AG09319 (cell line): ENCODE measurements around the gene PAN2.
"Not testable (repeated sequence)": the region's sequence is repeated elsewhere in the genome, so short reads cannot be mapped to it uniquely, and the experiment has no call there.

Experiments
- DNase-seq: peaks from one replicate; pipeline ENCODE4 v3.0.0-alpha.2; 2010; ENCODE audit warnings: low read depth; ENCODE audit errors: extremely low read depth
- TF ChIP-seq, protein P1 (sequence below): IDR thresholded peaks from 2 replicates; pipeline ENCODE4 v1.5.1; 2011; ENCODE audit warnings: low read depth, mild to moderate bottlenecking, inconsistent platforms, low read length, moderate library complexity

Gene PAN2

DNA sequence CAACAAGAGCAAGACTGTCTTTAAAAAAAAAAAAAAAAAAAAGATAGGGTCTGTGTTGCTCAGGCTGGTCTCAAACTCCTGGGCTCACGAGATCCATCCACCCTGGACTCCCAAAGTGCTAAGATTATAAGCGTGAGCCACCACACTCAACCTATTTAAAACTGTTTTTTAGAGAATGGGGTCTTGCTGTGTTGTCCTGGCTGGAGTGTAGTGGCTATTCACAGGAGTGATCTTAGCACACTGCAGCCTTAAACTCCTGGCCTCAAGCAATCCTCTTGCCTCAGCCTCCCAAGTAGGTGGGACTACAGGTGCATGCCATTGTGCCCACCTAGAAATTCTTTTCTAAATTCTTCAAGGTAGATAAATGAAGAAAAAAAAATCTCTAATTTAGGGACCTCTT lies 59.5 kb downstream of the PAN2 start:
- DNase-seq: no peak
- TF ChIP-seq, protein P1, sequence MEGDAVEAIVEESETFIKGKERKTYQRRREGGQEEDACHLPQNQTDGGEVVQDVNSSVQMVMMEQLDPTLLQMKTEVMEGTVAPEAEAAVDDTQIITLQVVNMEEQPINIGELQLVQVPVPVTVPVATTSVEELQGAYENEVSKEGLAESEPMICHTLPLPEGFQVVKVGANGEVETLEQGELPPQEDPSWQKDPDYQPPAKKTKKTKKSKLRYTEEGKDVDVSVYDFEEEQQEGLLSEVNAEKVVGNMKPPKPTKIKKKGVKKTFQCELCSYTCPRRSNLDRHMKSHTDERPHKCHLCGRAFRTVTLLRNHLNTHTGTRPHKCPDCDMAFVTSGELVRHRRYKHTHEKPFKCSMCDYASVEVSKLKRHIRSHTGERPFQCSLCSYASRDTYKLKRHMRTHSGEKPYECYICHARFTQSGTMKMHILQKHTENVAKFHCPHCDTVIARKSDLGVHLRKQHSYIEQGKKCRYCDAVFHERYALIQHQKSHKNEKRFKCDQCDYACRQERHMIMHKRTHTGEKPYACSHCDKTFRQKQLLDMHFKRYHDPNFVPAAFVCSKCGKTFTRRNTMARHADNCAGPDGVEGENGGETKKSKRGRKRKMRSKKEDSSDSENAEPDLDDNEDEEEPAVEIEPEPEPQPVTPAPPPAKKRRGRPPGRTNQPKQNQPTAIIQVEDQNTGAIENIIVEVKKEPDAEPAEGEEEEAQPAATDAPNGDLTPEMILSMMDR: no peak

DNA sequence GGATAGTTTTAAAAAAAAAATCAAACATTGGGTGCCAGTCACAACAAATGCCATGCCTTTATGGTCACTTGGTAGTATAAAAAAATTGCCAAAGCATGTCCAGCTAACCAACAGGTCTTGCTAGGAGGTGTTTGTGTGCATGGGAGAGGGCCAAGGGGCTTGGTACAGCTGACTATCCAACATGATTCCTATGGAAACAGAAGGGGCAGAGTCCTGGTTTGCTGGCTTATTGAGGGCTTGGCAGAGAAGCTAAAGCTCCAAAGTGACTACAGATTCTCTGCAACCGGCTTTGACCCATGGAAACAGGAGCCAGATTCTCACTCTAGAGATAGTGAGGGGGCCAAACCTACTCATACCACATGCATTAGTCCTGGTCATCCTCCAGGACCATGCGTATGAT lies 61.3 kb downstream of the PAN2 start:
- not testable (repeated sequence) for DNase-seq

DNA sequence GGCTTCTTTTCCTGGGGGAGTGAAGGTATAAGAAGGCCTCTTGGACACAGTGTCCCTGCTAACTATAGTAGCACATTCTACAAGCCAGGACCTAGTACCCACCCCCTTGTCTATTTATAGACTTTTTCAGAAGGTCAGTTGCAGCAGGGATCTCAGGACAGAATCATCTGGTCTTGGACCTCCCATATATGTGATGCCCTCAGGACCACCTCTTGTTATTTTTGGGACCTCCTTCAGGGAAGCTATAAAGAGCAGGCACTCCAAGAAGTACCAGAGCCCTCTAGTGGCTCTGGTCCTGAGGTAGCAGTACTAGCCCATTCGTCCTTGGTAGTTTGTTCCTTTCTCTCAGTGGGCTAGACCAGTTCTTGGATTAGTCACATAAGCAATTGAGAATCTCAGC lies 62.8 kb downstream of the PAN2 start:
- no peak for DNase-seq
- TF ChIP-seq, protein P1: peak; percentile 53

DNA sequence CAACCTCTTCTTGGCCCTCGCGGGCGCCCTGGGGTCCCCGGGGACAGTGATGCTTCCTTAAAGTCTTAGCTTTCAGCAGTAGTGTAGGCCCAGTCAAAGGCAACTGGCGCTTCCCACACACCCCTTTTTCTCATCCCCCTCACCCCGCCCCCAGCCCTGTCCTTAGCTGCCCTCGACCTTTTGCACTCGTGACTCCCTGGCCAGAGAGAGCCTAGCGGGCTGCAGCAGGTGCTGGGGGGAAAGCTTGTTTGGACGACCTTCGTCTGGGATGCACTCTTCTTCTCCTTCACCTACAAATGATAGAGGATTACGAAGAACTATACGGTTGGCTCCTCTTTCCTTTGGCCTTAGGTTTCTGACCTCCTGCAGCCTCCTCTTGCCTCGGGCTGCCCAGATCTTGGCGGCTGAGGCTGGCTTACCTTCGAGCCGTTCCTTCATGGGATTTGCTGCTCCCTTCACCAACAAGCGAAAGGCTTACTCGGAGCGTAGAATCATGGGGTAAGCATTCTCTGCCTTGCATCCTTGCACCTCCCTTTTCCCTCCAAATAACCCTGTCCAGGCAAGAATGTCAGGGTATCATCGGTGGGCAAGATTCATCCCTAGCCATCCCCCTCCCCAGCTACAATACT lies 66.2 kb downstream of the PAN2 start:
- TF ChIP-seq, protein P1: no peak
- no peak for DNase-seq

DNA sequence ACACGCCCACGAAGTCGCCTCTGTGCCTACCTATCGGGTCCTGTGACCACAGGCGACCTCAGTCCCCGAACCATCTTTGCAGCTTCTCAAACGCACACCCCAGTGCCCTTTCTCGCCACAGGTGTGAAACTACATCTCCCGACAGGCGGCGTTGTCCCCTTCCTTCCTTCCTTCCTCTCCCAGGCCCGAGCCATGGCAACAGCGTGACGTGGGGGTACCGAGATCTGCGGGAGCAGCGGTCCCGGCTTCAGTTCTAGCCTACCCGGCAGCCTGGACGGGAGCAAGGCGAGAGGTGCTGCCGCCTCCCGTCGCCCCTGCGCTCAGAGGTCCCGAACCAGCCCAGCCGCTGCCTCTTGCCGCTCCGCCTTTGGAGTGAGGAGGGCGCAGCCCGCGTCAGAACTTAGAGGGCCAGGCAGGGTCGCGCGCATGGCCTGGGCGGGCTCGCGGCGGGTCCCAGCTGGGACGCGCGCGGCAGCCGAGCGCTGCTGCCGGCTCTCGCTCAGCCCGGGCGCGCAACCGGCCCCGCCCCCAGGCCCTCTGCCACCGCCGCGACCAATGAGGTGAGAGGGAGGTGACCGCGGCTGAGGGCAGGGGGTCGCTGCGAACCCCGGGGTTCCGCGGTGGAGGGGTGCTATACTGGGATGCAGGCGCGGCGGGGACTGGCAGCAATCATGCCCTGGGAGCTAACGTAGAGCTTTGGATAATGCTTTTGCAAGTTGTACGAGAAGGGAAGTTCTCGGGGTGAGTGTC lies 66.9 kb downstream of the PAN2 start, which contains the start of gene COQ10A:
TSS of gene COQ10A (plus strand) at position 250 of the 750 bp plus-strand sequence. CDS start at position 427, 177 bp downstream.
- TF ChIP-seq, protein P1: peak; percentile 74
- peak; percentile 54 for DNase-seq
